Activated T-cell treated with anti-CD3 and anti-CD28 coated beads for 4 hours (primary cell): ENCODE measurements around the gene CCT6B.
"Not testable (repeated sequence)": the region's sequence is repeated elsewhere in the genome, so short reads cannot be mapped to it uniquely, and the experiment has no call there.

ENCODE experiments used
- DNase-seq: peaks from one replicate; pipeline ENCODE4 v3.0.0-alpha.2; 2020

CCT6B gene

DNA sequence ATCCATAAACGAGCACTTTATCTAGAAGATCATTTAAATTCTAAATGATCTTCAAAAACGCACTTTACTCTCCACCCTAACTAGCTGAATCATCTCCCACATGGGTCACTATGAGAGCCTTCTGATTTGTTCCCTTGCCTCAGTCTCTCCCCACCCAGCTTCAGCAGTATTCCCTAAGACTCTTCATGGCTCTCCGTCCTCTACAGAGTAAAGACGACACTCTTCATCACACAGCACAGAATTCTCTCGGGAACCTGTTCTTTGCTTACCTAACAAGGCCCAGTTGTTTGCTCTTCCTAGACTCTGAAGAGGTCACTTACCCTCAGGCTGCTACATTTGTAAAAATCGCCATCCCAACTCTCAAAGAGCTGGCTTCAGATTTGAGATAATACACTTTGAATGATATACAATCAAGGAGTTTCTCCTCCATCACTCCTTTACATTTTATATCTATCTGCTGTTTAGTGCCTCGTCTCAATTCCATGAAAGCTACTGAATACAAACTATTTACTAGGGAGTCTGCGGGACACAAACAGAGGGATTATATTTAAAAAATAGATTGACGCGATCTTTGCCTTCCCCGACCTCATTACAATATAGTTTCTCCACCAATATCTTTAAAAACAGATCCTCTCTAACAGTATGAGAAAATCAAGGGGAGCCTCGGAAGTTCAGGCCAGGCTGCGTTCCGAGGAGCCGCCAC is 18.5 kb upstream of the CCT6B start:
- no peak for DNase-seq

GRCh38 chr17:34979153-34979552 is 17.9 kb upstream of the CCT6B start:
- DNase-seq: no peak

DNA sequence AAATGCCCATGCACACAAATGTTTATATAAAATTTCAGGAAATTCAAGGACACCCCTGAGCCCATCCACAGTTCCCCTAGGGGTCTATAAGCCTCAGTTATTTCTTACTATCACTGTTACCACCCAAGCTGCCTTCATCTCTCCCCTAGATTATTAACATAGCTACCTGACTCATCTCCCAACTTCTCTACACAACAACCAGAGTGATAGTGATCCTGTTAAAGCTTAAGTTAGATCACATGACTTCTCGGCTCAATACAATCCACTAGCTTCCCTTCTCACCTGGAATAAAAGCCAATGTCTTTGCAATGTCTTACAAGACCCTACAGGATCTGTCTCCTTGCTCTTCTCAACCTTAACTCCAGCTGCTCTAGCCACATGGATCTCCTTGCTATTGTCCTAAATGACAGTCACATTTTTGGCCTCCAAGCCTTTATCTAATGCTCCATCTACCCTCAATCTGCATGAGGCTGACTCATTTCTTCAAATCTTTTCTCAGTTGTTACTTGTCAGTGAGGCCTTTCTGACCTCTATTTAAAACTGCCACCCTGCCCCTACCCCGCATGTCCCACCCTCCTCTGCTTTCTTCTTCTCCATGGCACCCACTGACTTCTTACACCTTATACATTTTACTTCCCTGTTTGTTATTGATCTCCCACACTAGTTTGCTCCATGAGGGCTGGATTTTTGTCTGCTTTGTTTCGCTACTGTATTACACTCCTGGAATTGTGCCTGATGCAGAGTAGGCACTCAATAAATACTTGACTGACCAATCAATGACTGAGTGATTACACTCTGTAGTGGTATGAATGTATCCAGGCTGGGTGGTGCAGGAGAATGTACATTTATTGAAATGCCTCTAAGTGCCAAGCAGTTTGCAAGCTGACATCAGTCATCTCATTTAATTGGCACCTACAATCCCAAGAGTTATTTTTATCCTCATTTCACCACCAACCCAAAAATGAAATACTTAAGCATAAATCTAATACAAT is 13.8 kb upstream of the CCT6B start:
- DNase-seq: no peak

GRCh38 chr17:34974179-34974578 is 12.9 kb upstream of the CCT6B start:
- DNase-seq: no peak

DNA sequence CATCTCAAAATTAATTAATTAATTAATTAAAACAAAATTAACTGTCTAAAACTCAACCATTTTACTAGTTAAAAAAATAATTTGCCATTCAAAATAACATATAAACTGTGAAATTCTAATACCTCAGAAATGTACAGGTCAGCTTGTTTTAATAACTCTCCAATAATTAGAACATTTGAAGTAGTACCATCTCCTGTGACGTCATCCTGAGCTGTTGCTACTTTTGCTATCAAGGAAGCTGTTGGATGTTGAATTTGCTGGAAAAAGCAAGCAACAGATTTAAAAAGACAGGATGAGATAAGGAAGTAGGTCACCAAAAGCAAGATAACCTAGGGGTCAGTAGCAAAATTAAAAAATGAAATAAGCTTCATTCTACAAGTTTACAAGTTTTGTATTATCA is 2.8 kb downstream of the CCT6B start:
- DNase-seq: no peak

DNA sequence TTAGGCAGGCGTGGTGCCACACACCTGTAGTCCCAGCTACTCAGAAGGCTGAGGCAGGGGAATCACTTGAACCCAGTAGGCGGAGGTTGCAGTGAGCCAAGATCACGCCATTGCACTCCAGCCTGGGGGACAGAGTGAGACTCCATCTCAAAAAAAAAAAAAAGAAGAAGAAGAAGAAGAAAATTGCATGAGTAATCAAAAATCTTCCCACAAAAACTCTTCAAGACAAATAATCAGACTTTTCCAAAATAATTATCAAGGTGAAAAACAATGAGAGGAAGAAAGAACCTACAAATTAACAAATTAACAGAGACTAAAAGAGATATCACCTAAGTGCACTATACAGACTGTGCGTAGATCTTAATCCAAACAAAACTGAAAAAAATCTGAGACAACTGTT is 10.5 kb downstream of the CCT6B start:
- DNase-seq: not testable (repeated sequence)

- DNase-seq: no peak
These were observed 31.0 kb downstream of the CCT6B start for GRCh38 chr17:34930283-34930682.

DNA sequence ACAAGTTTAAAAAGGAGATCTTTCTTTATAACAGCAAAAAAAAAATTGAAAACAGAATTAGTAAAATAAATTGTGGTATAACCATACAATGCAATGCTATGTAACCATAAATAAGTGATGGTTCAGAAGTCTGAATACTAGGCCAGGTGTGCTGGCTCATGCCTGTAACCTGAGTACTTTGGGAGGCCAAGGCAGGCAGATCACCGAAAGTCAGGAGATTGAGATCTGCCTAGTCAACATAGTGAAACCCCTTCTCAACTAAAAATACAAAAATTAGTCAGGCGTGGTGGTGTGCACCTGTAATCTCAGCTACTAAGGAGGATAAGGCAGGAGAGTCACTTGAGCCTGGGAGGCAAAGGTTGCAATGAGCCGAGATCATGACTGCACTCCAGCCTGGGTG is 34.6 kb downstream of the CCT6B start:
- DNase-seq: no peak

DNA sequence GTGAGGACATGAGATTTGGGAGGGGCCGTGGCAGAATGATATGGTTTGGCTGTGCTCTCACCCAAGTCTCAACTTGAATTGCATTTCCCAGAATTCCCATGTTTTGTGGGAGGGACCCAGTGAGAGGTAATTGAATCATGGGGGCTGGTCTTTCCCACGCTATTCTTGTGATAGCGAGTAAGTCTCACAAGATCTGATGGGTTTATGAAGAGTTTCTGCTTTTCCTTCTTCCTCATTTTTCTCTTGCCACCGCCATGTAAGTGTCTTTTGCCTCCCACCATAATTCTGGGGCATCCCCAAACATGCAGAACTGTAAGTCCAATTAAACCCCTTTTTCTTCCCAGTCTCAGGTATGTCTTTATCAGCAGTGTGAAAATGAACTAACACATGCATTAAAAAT is 40.6 kb downstream of the CCT6B start:
- DNase-seq: no peak

GRCh38 chr17:34917381-34917780 is 43.9 kb downstream of the CCT6B start:
- DNase-seq: no peak

DNA sequence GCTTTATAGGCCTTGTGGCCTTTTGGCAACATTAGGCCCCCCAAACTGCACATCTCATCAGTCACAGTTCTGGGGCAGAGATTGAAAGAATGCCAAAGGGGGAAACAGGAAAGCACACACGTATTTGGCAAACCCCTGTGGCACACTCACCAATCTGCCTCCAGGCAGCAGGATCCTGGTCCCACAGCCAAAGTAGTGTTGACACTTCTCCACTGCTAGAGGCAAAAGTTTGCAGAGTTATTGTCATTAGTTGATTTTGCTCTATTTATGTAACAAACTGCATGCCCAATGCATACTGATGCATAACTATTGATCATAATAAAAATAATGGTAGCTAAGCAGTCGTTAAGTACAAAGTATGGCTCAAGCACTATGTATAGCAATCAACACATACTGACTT is 45.1 kb downstream of the CCT6B start:
- no peak for DNase-seq

DNA sequence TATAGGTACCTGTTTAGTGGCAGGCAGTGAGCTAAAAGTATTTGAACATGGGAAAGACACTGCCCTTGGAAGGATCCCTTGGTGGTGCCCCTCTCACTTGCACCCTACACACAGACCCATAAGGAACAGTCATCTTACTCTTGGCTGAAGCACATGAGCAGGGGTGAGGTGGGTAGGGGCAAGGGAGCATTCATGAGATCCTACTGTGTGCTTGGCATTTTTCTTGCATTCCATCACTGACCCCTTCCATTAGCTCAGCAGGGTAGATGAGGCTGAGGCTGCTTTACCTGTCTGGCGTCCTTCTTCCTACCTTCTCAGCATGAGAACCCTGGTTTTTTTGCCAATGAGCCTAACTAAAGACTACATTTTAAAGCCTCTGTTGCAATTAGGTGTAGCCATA is 48.3 kb downstream of the CCT6B start:
- no peak for DNase-seq

DNA sequence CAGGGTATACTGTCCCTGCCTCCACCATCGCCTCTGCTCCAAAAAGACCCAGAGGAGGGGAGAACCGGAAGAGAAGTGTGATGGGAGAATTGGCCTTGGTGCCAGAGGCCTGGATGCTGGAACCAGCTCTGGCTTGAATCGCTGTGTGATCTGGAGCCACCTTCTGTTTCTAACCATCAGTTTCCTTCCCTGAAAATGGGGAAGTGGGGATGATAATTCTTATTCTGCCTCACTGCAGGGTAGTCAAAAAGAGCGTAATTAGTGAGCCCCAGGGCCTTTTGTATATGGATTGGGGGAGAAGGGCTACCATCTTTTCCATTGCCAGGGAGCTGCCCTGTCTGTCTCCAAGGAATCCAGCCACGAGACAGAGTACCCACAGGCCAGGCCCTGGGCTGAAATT is 52.2 kb downstream of the CCT6B start:
- DNase-seq: no peak

DNA sequence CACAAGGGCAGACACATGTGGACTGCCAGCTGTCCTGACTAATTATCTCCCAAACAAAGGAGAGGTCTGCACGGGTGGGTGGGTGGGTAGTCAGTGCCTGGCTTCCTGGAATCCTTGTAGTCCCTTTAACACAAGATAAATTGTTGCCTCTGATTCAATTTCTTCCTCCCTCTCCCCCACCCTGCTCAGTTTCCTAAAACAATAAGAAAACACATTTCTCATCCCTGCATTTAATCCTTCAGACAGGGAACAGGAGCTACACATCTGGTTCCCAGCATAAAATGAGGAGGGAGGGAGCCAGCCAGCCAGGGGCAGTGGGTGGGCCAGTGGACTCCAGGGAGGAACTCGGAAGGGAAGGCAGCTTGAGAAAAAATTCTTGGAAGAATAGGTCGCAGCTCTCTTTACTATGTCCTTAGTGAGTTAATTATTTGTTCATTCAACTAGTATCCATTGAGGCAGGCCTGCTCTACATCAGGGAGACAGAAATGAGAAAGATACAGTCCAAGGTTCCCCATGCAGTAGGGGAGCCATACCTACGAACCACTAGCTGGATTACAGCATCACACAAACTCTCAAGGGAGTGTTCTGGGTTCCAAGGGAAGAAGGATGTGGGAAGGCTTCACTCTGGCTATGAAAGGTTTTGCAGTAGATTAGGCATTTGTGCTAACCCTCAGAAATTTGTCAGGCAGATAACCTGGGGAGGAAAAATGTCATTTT is 58.3 kb downstream of the CCT6B start:
- DNase-seq: no peak

DNA sequence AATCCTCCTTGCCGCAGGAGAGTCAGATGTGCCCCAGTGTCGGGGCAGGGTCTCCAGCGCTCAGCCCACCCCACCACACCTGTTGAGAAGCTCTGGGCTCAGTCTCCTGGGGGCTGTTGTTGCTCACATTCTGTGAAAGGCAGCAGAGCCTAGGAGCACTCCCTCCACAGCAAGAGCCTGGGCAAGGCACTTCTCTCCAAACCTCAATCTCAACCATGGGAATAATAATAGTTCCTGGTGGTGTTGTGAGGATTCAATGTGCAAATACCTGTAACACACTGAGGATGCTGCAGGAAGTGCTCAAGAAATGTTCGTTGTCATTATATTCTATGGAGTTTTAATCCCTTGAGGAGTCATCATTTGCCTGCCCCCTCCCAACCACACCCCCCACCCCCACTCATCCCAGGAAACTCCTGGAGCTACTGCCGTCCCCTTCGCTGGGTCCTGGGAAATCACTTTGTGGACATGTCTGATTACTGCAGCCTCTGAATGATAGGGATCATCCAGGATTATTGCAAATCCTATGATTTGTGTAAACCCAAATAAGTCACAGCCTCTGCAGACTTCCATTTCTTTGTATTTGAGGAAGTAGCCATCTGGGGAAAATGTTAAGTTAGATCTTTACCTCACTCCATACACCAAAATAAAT is 61.5 kb downstream of the CCT6B start:
- no peak for DNase-seq

GRCh38 chr17:34895383-34895782 is 65.9 kb downstream of the CCT6B start:
- no peak for DNase-seq

GRCh38 chr17:34894964-34895363 is 66.3 kb downstream of the CCT6B start:
- DNase-seq: no peak

DNA sequence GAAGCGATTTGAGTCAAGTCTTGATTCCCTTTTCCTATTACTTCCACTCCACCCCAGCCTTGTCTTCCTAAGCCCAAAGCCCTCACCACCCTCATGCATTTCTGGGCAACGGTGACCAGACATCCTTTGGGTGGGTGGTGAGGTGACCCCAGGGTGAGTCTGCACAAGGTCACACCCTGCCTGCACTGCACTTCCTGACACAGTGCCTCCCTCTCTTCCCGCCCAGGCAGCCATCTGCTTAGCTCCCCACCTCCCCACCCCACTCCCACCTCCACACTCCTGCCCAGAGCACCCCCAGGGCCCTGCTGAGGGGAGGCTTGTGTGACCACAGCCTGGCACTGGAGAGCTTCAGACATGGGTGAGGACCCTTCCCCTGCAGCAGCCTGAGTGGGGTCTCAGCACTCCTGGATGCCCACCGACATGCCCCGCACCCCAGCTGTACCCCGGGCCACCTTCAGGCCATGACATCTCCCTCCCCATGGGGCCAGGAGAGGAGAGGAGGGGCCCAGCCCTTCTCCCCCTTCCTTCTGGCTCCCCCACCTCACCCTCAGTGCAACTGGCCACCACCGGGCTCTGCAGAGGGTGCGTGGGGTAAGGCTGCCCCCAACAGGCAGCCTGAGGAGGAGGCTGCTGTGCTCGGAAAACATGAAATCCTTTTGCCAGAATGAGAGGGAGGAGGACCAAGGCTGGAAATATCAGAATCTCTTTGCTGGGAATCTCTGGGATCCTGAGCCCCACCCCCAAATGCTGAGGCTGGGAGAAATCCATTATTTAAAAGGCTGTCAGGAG is 68.6 kb downstream of the CCT6B start:
- no peak for DNase-seq

DNA sequence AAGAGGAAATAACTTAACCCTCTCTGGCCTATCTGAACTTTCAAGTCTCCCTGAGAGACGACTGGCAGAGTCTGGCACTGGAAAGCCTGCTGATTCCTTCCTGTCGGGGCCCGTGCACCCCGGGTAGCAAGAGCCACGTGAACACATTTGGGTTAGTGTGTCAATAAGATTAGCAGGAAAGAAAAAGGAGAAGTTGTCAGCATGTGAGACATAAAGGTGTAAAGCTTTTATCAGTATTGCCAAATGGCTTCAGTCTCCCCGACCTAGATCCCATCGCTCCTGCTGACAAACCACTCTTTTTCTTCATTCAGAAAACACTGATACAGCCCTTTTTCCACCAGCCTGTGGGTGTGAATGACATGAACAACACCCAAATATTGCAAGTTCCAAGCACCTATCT is 74.4 kb downstream of the CCT6B start:
- DNase-seq: no peak

DNA sequence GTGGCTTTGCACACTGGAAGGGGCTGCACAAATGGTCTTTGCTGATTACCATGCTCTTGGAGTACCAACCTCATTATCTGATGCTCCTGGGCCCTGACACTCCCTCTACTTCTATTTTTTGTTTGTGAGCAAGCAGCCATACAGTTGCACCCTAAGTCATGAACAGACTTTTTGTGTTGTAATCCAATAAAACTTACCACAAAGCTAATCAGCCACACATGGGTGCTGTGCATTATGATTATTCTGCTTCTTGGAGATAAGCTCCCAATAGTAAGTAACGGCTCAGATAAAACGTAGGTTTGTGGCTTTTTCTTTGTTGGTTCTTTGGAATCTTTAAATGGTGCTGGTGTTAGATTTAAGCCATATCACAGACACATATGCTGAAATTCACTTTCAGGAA is 76.2 kb downstream of the CCT6B start:
- no peak for DNase-seq

DNA sequence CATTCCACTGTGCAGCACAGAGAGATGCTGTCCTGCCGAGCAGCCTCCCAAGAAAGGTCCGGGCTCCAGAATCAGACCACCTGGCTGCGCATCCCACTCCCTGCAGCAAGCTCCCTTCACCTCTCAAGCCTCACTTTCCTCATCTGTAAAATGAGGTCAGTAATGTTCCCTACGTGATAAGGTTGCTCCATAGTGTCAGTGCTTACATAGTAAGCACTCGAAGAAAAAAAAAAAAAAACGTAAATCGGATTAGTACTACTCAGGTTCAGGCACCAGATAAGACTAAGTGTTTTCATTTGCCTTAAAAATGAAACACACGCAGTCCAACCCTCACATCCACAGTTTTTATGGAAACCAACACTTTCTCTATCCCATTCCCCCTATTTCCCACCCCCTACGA is 76.7 kb downstream of the CCT6B start:
- DNase-seq: no peak
